Thoracic aorta (tissue), 2 donors: Measurements from ENCODE around the gene SSBP4. TPM values are rescaled to one million over a fixed set of nuclear protein-coding genes. Genes with fewer than 3 reads are reported as not detected.

Source experiments
- ATAC-seq: fragments of 150-250 bp; one replicate; pipeline ENCODE4 v1.8.0; 2017; ENCODE audit warnings: low read depth; ENCODE audit not compliant: insufficient number of reproducible peaks, low FRiP score
- DNase-seq: peaks from one replicate; pipeline ENCODE4 v3.0.0-alpha.2; 2020; ENCODE audit warnings: low spot score
- H3K27ac ChIP-seq, 2 donors: fragments of 200-600 bp; sonication (generic); 1 replicate in 1 of 2; 2 replicates in 1 of 2; pipeline ENCODE4 v1.5.1; 2016; ENCODE audit warnings: mild to moderate bottlenecking in 2 of 2, moderate library complexity in 2 of 2
- H3K27me3 ChIP-seq: fragments of 200-600 bp; sonication (generic); replicated peaks from 2 replicates; pipeline ENCODE4 v1.6.0; 2016; ENCODE audit warnings: mild to moderate bottlenecking; ENCODE audit not compliant: insufficient read depth
- H3K36me3 ChIP-seq: fragments of 200-600 bp; sonication (generic); one replicate; pipeline ENCODE4 v1.5.1; 2016
- H3K4me1 ChIP-seq, 2 donors: fragments of 200-600 bp; sonication (generic); 1 replicate in 1 of 2; 2 replicates in 1 of 2; pipeline versions ENCODE4 v1.5.1 to v1.6.0; 2016; ENCODE audit warnings: low read depth in 2 of 2, mild to moderate bottlenecking in 1 of 2; ENCODE audit not compliant: control insufficient read depth in 1 of 2
- H3K4me3 ChIP-seq: fragments of 200-600 bp; sonication (generic); 2 replicates; pipeline ENCODE4 v1.5.1; 2016; ENCODE audit warnings: mild to moderate bottlenecking
- H3K9me3 ChIP-seq: fragments of 200-600 bp; sonication (generic); 2 replicates; pipeline ENCODE4 v1.5.1; 2016
- total RNA-seq, 2 donors: library from RNA; depleted of rRNA; stranded (reverse); fragments of >200 nt; gene quantifications; one replicate each; pipeline versions ENCODE4 v1.1.0 to v1.2.3, GENCODE V29; 2016
- TF ChIP-seq, protein P1 (sequence below): fragments of 200-600 bp; sonication (generic); IDR thresholded peaks from one replicate; pipeline ENCODE4 v1.5.1; 2019; ENCODE audit warnings: antibody characterized with exemption

SSBP4 gene
- total RNA-seq, 2 donors from 2014 or later = 87.7 to 94.9 TPM

DNA sequence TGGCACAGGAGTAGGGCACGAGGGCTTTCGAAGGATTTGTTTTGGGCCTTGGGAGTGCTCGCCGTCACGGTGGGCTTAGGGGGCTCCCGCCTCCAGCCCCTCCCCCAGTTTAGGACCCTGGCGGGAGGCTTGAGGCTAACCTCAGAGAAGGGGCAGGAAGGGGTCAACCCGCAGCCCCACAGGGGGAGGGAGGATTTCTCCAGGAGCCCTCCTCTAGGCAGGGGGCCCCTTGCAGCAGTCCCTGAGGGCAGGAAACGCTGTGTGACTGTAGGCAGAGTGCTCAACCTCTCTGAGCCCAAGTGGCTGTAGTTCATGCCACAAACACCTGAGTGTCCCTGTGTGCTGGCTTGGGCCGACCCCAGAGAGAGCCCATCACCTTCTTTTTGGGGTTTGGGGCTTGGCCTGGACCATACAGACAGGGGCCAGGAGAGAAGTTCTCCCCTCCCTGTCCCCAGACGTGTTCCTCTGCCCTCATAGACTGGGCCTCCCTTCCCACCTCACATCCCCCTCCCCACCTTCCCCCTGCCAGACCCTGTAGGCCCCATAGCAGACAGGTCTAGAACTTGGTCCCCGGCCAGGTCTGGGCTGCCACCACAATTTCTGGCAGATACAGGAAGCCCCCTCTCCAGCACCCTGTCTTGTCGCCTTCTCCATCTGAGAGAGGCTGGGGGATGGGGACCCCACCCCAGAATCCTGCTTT is 10.7 kb downstream of the SSBP4 start:
- peak overlapping the region; percentile 69 for H3K4me3 ChIP-seq
- DNase-seq (no peak), ATAC-seq (no peak)
- H3K4me1 ChIP-seq = peaks cover 20 to 57% of the 10 kb centered on the region in 2 donors
- H3K27me3 ChIP-seq = no peaks in the 10 kb centered on the region
- H3K9me3 ChIP-seq = no peaks in the 10 kb centered on the region
- peak overlapping the region; percentile 43 to 54 for H3K27ac ChIP-seq
- TF ChIP-seq, protein P1, sequence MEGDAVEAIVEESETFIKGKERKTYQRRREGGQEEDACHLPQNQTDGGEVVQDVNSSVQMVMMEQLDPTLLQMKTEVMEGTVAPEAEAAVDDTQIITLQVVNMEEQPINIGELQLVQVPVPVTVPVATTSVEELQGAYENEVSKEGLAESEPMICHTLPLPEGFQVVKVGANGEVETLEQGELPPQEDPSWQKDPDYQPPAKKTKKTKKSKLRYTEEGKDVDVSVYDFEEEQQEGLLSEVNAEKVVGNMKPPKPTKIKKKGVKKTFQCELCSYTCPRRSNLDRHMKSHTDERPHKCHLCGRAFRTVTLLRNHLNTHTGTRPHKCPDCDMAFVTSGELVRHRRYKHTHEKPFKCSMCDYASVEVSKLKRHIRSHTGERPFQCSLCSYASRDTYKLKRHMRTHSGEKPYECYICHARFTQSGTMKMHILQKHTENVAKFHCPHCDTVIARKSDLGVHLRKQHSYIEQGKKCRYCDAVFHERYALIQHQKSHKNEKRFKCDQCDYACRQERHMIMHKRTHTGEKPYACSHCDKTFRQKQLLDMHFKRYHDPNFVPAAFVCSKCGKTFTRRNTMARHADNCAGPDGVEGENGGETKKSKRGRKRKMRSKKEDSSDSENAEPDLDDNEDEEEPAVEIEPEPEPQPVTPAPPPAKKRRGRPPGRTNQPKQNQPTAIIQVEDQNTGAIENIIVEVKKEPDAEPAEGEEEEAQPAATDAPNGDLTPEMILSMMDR = no peak
- H3K36me3 ChIP-seq = no peaks in the 10 kb centered on the region

DNA sequence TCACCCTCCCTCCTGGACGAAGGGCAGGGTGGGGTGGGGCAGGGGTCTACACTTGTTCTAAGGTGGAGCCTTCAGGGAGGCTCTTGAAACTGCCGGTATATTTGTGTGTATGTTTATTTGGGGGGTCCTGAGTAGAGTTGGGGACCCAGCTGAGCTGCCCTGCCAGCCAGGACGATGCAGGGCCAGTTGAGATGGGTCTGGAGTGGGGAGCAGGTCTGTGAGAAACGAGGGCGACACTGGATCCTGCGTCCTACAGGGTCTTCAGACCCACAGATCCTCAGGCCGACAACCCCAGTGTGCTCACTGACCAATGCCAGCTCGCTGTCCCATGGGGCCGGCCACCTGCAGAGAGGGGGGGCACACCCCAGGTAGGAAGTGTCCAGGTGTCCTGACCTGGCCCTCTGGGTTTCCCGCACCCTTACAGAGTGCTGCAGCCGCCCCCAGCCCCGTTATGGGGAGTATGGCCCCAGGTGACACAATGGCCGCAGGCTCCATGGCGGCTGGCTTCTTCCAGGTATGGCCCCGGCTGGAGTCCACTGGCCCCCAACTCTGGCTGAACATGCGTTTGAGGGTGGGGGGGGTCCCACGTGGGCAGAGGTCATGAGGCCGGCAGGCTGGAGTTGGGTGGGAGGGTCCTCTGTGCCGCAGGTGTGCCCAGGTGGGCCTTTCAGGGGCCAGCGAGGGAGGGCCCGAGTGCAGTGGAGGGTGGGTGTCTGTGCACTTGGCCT is 11.4 kb downstream of the SSBP4 start:
- Histone ChIP-seq H3K9me3 (no peaks in the 10 kb centered on the region), H3K27ac (no peak overlapping the region), H3K36me3 (no peaks in the 10 kb centered on the region), H3K4me1 (peaks cover 20 to 52% of the 10 kb centered on the region in 2 donors), H3K4me3 (no peak overlapping the region), H3K27me3 (no peaks in the 10 kb centered on the region)
- ATAC-seq (no peak), DNase-seq (no peak)
- TF ChIP-seq, protein P1 = no peak

DNA sequence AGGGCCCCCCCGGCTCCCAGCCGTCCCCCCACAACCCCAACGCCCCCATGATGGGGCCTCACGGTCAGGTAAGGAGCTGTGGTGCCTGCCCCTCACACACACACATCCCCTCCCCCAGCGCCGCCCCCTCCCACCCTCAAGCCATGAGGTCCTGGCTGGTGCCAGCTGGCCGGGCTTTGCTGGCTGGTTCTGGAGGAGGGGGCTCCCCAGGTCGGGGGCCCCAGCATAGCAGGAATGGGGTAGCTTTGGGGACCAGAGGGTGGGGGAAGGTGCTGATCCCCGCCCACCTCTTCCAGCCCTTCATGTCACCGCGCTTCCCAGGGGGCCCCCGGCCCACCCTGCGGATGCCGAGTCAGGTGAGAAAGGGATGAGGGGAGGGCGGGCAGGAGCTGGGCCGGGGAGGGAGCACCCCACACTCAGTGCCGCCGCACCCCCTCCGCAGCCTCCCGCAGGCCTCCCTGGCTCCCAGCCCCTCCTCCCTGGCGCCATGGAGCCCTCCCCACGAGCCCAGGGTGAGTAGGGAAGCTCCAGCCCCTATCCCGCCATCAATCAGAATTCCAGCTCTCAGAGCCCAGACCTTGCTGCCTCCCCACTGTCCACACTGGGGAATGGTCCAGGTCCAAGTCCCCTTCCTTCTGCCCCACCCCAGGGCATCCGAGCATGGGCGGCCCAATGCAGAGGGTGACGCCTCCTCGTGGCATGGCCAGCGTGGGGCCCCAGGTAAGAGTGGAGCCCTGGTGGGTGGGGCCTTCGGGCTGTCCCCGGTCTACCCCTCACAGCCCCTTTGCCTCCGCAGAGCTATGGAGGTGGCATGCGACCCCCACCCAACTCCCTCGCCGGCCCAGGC is 12.4 kb downstream of the SSBP4 start:
- Histone ChIP-seq H3K4me3 (no peak overlapping the region), H3K9me3 (no peaks in the 10 kb centered on the region), H3K36me3 (no peaks in the 10 kb centered on the region), H3K4me1 (peaks cover 13 to 45% of the 10 kb centered on the region in 2 donors), H3K27ac (no peak overlapping the region), H3K27me3 (no peaks in the 10 kb centered on the region)
- DNase-seq (no peak), ATAC-seq (no peak)
- TF ChIP-seq, protein P1 = no peak

DNA sequence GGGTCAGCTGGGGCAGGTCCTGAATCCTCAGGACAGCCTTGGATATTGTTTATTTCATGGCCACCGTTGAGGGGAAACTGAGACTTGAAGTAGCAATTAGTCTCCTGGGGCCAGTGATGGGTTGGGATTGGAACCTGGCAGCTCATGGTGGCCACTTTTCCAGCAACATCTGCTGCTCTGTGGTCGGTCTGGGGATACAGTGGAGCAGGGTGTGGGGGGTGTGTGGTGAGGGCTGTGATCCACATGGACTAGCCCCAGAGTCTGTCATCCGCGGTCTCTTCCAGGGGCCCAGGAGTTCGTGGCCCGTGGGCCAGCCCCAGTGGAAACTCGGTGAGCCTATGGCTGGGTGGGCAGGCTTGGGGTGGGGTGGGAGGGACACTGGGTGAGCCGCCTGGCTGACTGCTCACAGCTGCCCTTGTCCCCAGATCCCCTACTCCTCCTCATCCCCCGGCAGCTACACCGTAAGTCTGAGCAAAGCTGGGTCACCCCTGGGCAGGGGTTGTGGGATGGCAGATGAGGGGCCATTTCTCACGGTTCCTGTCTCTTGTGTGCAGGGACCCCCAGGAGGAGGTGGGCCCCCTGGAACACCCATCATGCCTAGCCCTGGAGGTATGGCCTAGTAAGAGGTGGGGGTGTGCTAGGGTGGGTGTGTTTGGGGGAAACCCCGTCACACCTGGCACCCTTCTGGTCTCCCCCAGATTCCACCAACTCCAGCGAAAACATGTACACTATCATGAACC is 13.2 kb downstream of the SSBP4 start:
- no peak overlapping the region for H3K27ac ChIP-seq
- DNase-seq (no peak), ATAC-seq (no peak)
- H3K4me3 ChIP-seq = no peak overlapping the region
- no peaks in the 10 kb centered on the region for H3K36me3 ChIP-seq
- peaks cover 13 to 42% of the 10 kb centered on the region in 2 donors for H3K4me1 ChIP-seq
- TF ChIP-seq, protein P1 = no peak
- H3K9me3 ChIP-seq = no peaks in the 10 kb centered on the region
- H3K27me3 ChIP-seq = no peaks in the 10 kb centered on the region
